Measurements from ENCODE around the gene MC3R. TPM values are rescaled to one million over a fixed set of nuclear protein-coding genes. Genes with fewer than 3 reads are reported as not detected.

Gene MC3R
- total RNA-seq, 1 experiment from 2014 or later: not detected

DNA sequence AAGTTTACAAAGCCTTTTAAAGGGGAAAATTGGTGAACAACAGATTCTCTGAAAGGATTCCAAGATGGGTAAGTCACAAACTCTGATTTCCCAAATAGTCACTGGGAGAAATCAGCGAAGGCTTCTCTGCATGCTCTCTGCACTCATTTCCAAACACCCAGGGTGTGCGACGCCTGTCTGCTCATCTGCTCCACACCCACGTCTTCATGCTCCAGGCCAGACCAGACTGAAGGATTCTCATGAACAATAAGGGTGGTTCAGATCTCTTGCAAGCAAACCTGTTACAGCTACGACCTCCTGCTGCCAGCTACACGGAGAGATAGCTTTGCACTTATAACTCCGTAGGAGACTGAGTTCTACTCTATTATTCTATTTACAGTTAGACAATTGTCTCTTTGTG lies 1.4 kb downstream of the MC3R start:
- DNase-seq (ENCODE audit: low read depth): no peak

DNA sequence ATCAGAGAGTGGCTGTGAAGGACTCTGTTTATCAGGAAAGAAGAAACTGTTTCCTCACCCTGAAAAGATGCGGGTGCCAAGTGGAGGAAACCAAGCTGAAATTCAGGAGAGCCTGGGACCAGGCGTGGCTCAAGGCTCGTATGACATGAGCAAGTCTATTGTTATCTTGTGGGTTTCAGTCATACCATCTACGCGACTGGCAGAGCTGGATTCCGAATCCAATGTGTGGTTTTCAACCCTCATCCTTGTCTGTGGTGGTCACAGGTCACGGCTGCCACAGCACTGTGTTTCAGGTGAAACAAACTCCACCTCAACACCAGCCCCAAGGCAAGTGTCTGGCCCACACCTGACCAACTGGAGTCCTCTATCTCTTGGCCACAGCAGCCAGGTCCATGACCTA lies 9.1 kb downstream of the MC3R start:
- no peak for DNase-seq (ENCODE audit: low read depth)

DNA sequence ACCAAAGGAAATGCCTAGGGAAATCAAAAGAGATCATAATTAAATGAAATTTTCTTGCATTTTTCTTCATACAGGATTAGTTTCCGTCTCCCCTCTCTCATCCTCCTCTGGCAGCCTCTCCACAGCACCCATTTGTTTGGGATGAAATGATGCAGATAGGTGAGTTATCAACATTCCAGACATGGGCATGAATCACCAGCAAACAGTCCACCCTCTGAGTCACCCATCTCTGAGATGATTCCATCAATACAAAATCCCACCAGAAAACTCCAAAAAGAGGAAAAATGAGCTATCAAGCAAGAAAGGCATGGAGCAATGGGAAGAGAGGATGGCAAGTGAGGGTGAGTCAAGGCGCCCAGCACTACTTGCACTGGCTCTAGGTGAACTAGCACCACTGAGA lies 11.4 kb downstream of the MC3R start:
- no peak for DNase-seq (ENCODE audit: low read depth)

DNA sequence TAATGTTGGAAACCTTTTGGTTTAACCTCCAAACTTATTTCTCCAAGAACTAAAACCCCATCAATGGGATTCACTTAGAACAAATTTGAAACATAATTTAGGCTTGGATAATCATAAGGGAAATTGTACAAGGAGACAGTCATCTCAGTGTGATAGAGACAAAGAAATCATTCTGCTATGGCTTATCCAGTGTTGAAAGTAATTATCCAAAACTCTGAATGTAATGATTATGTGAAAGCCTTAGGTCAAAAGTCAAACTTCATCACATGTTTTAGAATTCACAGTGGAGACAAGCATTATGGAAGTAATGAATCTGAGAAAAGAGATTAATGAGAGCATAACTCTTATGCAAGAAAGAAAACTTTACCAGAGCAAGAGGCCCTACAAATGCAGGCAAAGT lies 20.0 kb downstream of the MC3R start:
- no peak for DNase-seq (ENCODE audit: low read depth)

DNA sequence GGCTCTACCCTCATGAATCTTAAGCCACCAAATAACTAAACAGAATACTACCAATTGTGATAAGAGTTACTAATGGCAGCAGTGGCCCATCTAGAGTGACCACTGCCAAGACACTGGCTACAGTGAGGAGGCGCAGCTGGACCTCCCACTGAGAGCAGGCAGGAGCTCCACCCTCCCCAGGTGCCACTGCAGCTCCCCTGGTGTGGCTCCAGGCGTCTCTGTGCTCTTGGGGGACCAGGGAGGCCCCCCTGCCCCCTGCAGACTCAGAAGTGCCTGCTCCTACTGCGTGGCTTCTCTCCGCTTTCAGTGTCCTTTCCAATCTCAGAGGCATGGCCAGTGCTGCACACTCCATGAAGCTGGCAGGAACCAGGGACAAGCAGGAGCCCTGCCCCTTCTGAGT lies 23.4 kb downstream of the MC3R start:
- no peak for DNase-seq (ENCODE audit: low read depth)

DNA sequence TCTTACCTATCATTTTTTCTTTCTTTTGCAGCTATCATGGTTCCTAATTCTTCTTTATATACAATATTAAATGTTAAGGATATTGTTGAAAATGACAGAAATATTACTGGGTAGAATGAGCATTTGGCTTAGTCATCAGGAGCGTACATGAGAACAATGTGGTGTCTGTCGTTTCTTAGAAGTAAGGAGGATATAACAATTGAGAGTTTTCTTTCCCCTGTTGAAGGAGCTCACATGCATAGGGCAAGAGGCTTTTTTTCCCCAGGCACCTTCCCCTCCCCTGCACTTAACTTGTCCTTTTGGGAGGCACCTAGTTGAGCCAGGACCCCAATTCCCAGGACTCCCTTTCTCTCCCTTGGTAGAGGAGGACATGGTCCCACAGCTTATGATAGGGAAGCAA lies 25.0 kb downstream of the MC3R start:
- DNase-seq (ENCODE audit: low read depth): no peak

DNA sequence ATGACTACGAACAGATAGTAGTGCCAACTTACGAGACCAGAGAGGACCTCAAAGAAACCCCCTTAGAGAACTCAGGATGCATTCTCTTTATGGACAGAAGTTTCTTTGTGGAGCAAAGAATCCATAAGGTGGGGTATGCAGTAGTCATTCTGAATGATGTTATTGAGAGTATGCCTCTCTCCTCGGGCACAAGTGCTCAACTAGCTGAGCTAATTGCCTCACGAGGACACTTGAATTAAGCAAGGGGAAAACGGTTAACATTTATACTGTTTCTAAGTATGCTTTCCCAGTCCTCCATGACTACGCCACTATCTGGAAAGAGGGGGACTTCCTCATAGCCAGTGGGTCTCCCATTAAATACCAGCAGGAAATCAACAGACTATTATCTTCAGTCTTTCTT lies 25.6 kb downstream of the MC3R start:
- DNase-seq (ENCODE audit: low read depth): no peak

DNA sequence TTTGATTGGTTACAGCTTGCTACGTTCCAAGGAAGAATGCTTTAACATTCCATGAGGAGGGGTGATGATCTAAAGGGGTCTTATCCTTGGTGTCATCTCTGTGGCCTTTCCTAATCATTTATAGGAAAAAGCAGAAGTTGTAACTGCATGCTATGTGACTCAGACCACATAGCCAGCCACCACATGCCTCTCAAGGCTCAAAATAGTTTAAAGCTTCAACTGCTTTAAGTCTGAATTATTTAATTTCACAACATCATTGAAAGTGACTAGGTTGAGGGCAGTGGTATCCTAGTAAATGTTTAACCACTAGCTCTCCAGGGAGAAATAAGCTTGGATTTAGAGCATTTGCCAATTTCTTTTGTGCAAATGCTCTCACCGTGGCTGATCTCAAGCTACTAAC lies 29.7 kb downstream of the MC3R start:
- DNase-seq (ENCODE audit: low read depth): no peak

DNA sequence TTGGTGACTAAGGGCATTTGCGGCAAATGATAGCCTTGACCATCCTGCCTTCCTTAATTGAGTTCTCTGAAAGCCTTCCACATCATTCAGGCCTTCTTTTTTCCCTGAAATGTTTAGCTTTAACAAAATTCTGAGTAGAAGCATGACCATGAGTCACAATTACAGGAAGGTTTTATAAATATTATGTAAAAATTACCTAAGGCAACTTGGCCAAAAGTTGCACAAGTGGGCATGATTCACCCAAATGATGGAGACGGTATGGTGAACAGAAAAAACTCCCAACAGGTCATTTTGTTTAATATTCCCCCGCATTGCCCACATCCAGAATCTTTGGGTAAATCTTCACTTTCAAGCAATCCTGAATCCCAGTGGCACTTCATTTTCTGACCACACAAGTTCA lies 37.0 kb downstream of the MC3R start:
- no peak for DNase-seq (ENCODE audit: low read depth)

DNA sequence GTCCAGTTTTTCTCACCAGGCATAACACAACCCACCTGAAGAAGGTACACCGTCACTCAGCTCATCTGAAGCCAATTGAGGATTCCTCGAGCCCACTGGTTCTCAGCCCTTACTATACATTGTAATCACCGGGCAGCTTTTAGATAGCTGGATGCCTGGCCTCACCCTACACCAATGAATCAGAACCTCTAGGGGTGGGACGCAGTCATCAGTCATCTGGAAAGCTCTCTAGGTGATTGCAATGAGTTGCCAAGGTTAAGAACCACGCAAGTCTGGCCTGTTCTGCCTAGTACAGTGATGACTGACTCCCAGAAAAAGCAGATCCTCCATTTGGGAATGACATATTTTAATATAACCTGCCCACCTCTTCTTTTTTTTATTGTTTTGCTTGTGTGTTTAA lies 41.1 kb downstream of the MC3R start:
- DNase-seq (ENCODE audit: low read depth): no peak

DNA sequence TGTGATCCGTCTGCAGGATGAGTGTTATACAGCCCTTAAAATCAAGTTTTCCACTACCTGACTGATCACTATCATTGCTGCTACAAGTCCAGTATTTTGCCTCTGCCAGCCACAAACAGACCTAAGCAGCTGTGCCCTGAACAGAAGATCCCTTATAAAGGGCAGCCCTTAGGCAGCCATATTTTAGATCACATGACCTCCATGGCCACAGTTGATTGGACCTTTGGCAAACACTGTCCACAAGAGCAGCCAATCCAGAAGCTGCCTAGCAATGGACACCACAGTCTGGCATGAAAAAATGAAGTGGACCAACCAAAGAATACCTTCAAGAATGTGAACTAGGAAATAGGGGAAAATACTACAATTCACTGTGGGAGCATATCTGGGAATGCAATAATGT lies 50.8 kb downstream of the MC3R start:
- no peak for DNase-seq (ENCODE audit: low read depth)

Other genes with a start within 250 kb of the MC3R start
- not detected in 2 replicates for gene CBLN4, start 243.2 kb upstream of the MC3R start, total RNA-seq (2014; rRNA removed)
- gene FAM210B, start 110.2 kb downstream of the MC3R start, total RNA-seq (2014; rRNA removed): 31.6 and 42.4 TPM in 2 replicates
- gene AURKA, start 143.5 kb downstream of the MC3R start, total RNA-seq (2014; rRNA removed): 117 and 130 TPM in 2 replicates
- 46.5 and 54.4 TPM in 2 replicates for gene CSTF1, start 143.9 kb downstream of the MC3R start, total RNA-seq (2014; rRNA removed)
- 1.2 and 3.8 TPM in 2 replicates for gene CASS4, start 163.5 kb downstream of the MC3R start, total RNA-seq (2014; rRNA removed)
- gene RTF2, start 219.9 kb downstream of the MC3R start, total RNA-seq (2014; rRNA removed): 77.2 and 81.4 TPM in 2 replicates